ENCODE measurements around the gene SYTL3.

The SYTL3 gene

DNA sequence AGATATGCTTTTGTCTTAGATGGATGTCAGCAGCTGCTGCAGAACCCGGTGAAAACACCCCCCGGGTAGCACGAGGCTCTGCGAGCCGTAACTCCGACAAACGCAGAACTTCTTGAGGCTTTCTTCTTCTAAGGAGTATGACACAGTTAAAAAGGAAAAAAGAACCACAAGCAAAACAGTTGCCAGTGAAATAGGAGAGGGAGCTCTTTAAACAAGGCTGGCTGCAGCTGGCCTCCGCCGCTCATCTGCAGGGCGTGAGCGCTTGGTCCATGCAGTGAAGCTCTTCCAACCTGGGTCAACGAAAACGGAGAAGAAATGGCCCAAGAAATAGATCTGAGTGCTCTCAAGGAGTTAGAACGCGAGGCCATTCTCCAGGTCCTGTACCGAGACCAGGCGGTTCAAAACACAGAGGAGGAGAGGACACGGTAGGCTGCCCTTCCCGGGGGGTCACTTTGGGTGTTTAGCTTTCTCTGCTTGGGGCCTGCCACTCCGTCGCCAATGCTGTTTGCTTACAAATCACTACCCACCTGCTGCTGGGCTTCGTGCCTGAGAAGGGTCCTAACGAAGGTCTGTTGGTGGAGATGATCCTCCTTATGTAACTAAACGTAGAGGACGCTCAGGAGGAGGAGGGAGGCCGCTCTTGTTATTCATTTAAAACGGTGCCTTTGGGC lies 13.2 kb downstream of the SYTL3 start:
- Histone ChIP-seq H3K27me3 (ENCODE audit: insufficient read depth, insufficient read length) (peaks cover 4% of the 10 kb centered on the region), H3K4me3 (ENCODE audit: insufficient read length, low read depth) (no peak overlapping the region), H3K9me3 (ENCODE audit: insufficient read depth, low read length) (no peaks in the 10 kb centered on the region), H3K9ac (ENCODE audit: insufficient read length, low read depth) (no peak overlapping the region), H3K4me1 (ENCODE audit: insufficient read depth, insufficient read length) (no peaks in the 10 kb centered on the region), H3K36me3 (ENCODE audit: insufficient read depth, insufficient read length, low read length) (no peaks in the 10 kb centered on the region)
- no peak for DNase-seq (ENCODE audit: low read depth, low spot score)
- TF ChIP-seq ZNF274 (IDR thresholded peaks at IDR 0.05; ENCODE audit: low read depth, low read length) (no peak), YY1 (IDR thresholded peaks at IDR 0.05; ENCODE audit: insufficient read depth, insufficient read length) (no peak), SUZ12 (IDR thresholded peaks at IDR 0.05; ENCODE audit: extremely low read depth, insufficient read depth, insufficient read length) (no peak)

DNA sequence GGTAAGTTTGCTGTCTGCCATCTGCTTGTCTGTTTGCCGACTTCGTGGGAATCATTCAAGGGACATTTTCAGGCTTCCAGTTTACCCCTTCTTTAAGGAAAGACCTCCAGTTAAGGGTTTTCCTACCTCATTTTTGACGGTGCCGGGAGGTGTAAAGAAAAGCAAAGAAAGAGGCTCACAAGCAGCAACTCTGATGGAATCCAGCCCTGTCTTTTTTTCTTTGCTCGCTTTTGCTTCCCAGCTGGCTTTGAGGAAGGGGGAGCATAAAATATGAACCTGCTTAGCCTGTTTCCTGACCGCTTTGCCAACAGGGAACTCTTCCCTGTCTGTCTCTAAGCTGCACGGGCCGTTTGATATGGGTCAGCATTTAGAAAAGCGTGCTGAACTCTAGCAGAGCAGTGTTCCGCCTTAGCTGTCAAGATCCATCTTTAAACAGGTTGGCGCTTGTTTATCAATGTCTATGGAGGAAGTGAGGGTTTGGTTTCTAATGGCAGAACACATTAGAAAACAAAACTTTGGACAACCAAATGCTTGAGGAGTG lies 13.8 kb downstream of the SYTL3 start:
- no peak for TF ChIP-seq SUZ12 (IDR thresholded peaks at IDR 0.05; ENCODE audit: extremely low read depth, insufficient read depth, insufficient read length)
- no peak for TF ChIP-seq ZNF274 (IDR thresholded peaks at IDR 0.05; ENCODE audit: low read depth, low read length)
- no peaks in the 10 kb centered on the region for H3K4me1 ChIP-seq (ENCODE audit: insufficient read depth, insufficient read length)
- no peak overlapping the region for H3K9ac ChIP-seq (ENCODE audit: insufficient read length, low read depth)
- no peak for DNase-seq (ENCODE audit: low read depth, low spot score)
- no peaks in the 10 kb centered on the region for H3K9me3 ChIP-seq (ENCODE audit: insufficient read depth, low read length)
- no peaks in the 10 kb centered on the region for H3K36me3 ChIP-seq (ENCODE audit: insufficient read depth, insufficient read length, low read length)
- peaks cover 4% of the 10 kb centered on the region for H3K27me3 ChIP-seq (ENCODE audit: insufficient read depth, insufficient read length)
- no peak overlapping the region for H3K4me3 ChIP-seq (ENCODE audit: insufficient read length, low read depth)

DNA sequence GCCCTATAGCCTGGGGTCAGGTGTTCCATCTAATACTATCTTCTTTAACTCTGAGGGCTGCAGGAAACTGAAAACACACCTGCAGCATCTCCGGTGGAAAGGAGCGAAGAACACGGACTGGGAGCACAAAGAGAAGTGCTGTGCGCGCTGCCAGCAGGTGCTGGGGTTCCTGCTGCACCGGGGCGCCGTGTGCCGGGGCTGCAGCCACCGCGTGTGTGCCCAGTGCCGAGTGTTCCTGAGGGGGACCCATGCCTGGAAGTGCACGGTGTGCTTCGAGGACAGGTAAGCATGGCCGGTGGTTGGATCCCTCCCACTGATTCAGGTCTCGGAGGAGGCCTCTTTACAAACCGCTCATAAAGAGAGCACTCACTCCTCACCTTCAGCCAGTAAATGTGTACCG lies 15.5 kb downstream of the SYTL3 start:
- no peak overlapping the region for H3K9ac ChIP-seq (ENCODE audit: insufficient read length, low read depth)
- DNase-seq (ENCODE audit: low read depth, low spot score): no peak
- no peaks in the 10 kb centered on the region for H3K9me3 ChIP-seq (ENCODE audit: insufficient read depth, low read length)
- peaks cover 4% of the 10 kb centered on the region for H3K27me3 ChIP-seq (ENCODE audit: insufficient read depth, insufficient read length)
- H3K4me1 ChIP-seq (ENCODE audit: insufficient read depth, insufficient read length): no peaks in the 10 kb centered on the region
- H3K36me3 ChIP-seq (ENCODE audit: insufficient read depth, insufficient read length, low read length): no peaks in the 10 kb centered on the region
- no peak for TF ChIP-seq SUZ12 (IDR thresholded peaks at IDR 0.05; ENCODE audit: extremely low read depth, insufficient read depth, insufficient read length)
- TF ChIP-seq ZNF274 (IDR thresholded peaks at IDR 0.05; ENCODE audit: low read depth, low read length): no peak
- TF ChIP-seq YY1 (IDR thresholded peaks at IDR 0.05; ENCODE audit: insufficient read depth, insufficient read length): no peak
- H3K4me3 ChIP-seq (ENCODE audit: insufficient read length, low read depth): no peak overlapping the region

DNA sequence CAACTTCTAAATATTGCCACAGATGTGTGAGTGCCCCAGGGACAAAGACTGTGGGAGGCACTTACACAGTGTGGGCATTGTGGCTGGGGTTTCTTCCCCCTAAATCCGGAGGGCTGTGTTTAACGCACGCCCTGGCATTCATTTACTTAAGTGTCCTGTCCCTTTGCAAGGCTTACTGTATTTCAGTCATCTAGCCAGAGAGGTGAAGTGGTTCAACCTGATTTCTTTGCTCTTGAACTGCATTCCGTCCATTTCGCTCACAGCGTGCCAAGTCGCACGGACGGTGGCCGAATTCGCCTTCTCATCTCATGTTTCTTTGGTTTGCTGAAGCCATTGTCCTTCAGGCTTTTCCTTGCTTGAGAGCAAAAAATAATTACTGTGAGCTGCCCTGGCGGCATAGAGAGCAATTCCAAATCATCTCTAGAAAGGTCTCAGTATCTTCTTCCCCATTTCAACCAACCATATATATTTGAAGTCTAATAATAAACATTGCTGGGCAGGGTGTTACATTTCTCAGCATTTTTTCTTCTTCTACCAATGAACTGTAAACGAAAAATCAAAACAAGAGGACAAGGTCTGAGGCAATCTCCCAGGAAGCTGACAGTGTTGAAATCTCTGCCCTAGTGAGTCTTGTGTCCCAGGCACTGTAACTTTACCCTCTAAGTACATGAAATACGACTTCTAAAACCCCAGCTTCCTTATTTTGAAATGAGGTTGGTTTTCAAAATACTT lies 16.9 kb downstream of the SYTL3 start:
- Histone ChIP-seq H3K9ac (ENCODE audit: insufficient read length, low read depth) (no peak overlapping the region), H3K27me3 (ENCODE audit: insufficient read depth, insufficient read length) (peaks cover 4% of the 10 kb centered on the region), H3K4me3 (ENCODE audit: insufficient read length, low read depth) (no peak overlapping the region), H3K9me3 (ENCODE audit: insufficient read depth, low read length) (no peaks in the 10 kb centered on the region), H3K36me3 (ENCODE audit: insufficient read depth, insufficient read length, low read length) (no peaks in the 10 kb centered on the region), H3K4me1 (ENCODE audit: insufficient read depth, insufficient read length) (no peaks in the 10 kb centered on the region)
- TF ChIP-seq ZNF274 (IDR thresholded peaks at IDR 0.05; ENCODE audit: low read depth, low read length): no peak
- no peak for TF ChIP-seq SUZ12 (IDR thresholded peaks at IDR 0.05; ENCODE audit: extremely low read depth, insufficient read depth, insufficient read length)
- TF ChIP-seq YY1 (IDR thresholded peaks at IDR 0.05; ENCODE audit: insufficient read depth, insufficient read length): no peak
- DNase-seq (ENCODE audit: low read depth, low spot score): no peak

DNA sequence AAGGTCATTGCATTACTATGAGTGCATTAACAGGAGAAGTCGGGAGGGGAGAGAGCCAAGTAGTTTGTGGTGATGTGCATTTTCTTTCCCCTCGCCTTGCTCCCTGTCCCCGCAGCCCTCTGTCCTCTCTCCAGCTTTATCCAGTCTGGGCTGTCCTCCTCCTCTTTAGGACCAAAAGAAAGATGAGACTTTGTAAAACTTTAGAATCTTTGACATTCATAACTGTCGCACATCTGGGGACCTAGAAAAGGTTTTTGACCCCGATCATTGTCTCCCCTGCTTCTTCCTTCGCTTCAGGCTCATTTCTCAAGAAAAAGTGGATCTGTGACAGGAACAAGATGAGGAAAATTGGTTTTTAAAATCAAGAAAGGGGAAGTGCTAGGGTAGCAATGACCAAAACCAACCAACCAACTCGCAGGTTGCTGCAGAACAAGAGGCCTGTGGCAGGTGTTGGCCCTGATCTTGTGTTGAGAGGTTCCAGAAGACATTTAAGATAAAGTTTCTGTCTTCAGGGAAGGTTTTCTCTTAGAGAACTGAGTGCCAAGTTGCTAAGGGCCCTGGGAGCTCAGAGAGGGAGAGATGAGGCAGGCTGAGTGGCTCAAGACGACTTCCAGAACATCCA lies 17.6 kb downstream of the SYTL3 start:
- no peak overlapping the region for H3K4me3 ChIP-seq (ENCODE audit: insufficient read length, low read depth)
- DNase-seq (ENCODE audit: low read depth, low spot score): no peak
- H3K27me3 ChIP-seq (ENCODE audit: insufficient read depth, insufficient read length): peaks cover 3% of the 10 kb centered on the region
- H3K9me3 ChIP-seq (ENCODE audit: insufficient read depth, low read length): no peaks in the 10 kb centered on the region
- H3K36me3 ChIP-seq (ENCODE audit: insufficient read depth, insufficient read length, low read length): no peaks in the 10 kb centered on the region
- no peaks in the 10 kb centered on the region for H3K4me1 ChIP-seq (ENCODE audit: insufficient read depth, insufficient read length)
- TF ChIP-seq SUZ12 (IDR thresholded peaks at IDR 0.05; ENCODE audit: extremely low read depth, insufficient read depth, insufficient read length): no peak
- TF ChIP-seq ZNF274 (IDR thresholded peaks at IDR 0.05; ENCODE audit: low read depth, low read length): no peak
- TF ChIP-seq YY1 (IDR thresholded peaks at IDR 0.05; ENCODE audit: insufficient read depth, insufficient read length): no peak
- no peak overlapping the region for H3K9ac ChIP-seq (ENCODE audit: insufficient read length, low read depth)

DNA sequence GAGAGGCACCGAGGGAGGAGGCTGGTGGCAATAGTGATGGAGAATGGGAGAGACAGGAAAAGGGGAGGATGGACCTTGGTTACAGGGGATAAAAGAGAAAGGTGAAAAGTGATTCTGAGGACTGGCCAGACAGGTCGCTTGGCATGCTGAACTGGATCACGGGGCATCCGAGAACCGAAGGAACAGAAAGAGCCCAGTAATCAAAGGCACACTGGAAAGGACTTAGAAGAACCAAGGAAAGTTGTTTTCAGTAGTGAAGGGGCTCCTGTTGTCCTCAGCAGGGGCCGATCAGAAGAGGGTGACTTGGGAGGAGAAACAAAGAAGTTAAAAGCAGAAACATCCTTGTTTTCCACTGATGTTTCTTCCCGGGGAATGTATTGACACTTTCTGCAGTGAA lies 18.9 kb downstream of the SYTL3 start:
- H3K36me3 ChIP-seq (ENCODE audit: insufficient read depth, insufficient read length, low read length): no peaks in the 10 kb centered on the region
- H3K4me3 ChIP-seq (ENCODE audit: insufficient read length, low read depth): no peak overlapping the region
- TF ChIP-seq SUZ12 (IDR thresholded peaks at IDR 0.05; ENCODE audit: extremely low read depth, insufficient read depth, insufficient read length): no peak
- no peak for TF ChIP-seq YY1 (IDR thresholded peaks at IDR 0.05; ENCODE audit: insufficient read depth, insufficient read length)
- TF ChIP-seq ZNF274 (IDR thresholded peaks at IDR 0.05; ENCODE audit: low read depth, low read length): no peak
- DNase-seq (ENCODE audit: low read depth, low spot score): no peak
- H3K9me3 ChIP-seq (ENCODE audit: insufficient read depth, low read length): no peaks in the 10 kb centered on the region
- H3K27me3 ChIP-seq (ENCODE audit: insufficient read depth, insufficient read length): peaks cover 2% of the 10 kb centered on the region
- no peak overlapping the region for H3K9ac ChIP-seq (ENCODE audit: insufficient read length, low read depth)
- no peaks in the 10 kb centered on the region for H3K4me1 ChIP-seq (ENCODE audit: insufficient read depth, insufficient read length)

All from NT2/D1 (cell line).